Panc1 (cell line): ENCODE data around the gene CELSR2.

Source experiments
- SIN3A ChIP-seq: IDR thresholded peaks from 2 replicates; pipeline ENCODE4 v1.6.1; 2012; ENCODE audit warnings: low read depth, mild to moderate bottlenecking, low read length, moderate library complexity, borderline replicate concordance; ENCODE audit not compliant: insufficient read depth
- TF ChIP-seq, protein P1 (sequence below): fragments of 450-650 bp; IDR thresholded peaks from 2 replicates; pipeline ENCODE4 v1.5.1; 2017; ENCODE audit warnings: mild to moderate bottlenecking
- TF ChIP-seq, protein P2 (sequence below), 2 experiments: IDR thresholded peaks; 2 replicates each; pipeline ENCODE4 v1.6.1; 2011 to 2012; ENCODE audit warnings: low read depth in 2 of 2, control low read depth in 1 of 2, low read length in 1 of 2, mild to moderate bottlenecking in 1 of 2, moderate library complexity in 1 of 2; ENCODE audit not compliant: insufficient read depth in 1 of 2

GRCh38 chr1:109280862-109281261, 31.5 kb downstream of the CELSR2 start:
- TF ChIP-seq, protein P1, sequence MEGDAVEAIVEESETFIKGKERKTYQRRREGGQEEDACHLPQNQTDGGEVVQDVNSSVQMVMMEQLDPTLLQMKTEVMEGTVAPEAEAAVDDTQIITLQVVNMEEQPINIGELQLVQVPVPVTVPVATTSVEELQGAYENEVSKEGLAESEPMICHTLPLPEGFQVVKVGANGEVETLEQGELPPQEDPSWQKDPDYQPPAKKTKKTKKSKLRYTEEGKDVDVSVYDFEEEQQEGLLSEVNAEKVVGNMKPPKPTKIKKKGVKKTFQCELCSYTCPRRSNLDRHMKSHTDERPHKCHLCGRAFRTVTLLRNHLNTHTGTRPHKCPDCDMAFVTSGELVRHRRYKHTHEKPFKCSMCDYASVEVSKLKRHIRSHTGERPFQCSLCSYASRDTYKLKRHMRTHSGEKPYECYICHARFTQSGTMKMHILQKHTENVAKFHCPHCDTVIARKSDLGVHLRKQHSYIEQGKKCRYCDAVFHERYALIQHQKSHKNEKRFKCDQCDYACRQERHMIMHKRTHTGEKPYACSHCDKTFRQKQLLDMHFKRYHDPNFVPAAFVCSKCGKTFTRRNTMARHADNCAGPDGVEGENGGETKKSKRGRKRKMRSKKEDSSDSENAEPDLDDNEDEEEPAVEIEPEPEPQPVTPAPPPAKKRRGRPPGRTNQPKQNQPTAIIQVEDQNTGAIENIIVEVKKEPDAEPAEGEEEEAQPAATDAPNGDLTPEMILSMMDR: no peak
- TF ChIP-seq, protein P2, sequence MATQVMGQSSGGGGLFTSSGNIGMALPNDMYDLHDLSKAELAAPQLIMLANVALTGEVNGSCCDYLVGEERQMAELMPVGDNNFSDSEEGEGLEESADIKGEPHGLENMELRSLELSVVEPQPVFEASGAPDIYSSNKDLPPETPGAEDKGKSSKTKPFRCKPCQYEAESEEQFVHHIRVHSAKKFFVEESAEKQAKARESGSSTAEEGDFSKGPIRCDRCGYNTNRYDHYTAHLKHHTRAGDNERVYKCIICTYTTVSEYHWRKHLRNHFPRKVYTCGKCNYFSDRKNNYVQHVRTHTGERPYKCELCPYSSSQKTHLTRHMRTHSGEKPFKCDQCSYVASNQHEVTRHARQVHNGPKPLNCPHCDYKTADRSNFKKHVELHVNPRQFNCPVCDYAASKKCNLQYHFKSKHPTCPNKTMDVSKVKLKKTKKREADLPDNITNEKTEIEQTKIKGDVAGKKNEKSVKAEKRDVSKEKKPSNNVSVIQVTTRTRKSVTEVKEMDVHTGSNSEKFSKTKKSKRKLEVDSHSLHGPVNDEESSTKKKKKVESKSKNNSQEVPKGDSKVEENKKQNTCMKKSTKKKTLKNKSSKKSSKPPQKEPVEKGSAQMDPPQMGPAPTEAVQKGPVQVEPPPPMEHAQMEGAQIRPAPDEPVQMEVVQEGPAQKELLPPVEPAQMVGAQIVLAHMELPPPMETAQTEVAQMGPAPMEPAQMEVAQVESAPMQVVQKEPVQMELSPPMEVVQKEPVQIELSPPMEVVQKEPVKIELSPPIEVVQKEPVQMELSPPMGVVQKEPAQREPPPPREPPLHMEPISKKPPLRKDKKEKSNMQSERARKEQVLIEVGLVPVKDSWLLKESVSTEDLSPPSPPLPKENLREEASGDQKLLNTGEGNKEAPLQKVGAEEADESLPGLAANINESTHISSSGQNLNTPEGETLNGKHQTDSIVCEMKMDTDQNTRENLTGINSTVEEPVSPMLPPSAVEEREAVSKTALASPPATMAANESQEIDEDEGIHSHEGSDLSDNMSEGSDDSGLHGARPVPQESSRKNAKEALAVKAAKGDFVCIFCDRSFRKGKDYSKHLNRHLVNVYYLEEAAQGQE (IDR thresholded peaks at IDR 0.05; ENCODE audit: insufficient read depth in 1 of 2, low read depth in 2 of 2, low read length in 1 of 2): no peak
- no peak for TF ChIP-seq SIN3A
